Measurements from ENCODE around the gene KRTAP9-2.

KRTAP9-2 gene

DNA sequence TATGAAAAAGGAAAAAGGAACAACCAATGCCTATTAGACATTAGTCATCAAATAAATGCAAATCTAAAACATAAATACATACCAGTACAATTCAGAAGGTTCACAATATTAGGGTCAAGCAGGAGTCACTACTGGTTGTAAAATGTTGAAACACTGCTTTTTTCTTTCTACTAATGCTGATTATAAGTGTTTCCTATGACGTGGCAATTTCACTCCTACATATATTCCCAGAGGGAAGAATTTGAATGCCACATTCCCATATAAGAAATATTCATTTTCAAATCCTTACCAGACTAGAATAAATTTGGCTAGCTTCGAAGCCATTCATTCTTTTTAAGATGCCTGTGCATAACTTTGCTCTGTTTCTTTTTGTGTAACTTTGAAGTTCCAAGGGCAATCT, 2.6 kb upstream of the KRTAP9-2 start:
- TF ChIP-seq, protein P1, sequence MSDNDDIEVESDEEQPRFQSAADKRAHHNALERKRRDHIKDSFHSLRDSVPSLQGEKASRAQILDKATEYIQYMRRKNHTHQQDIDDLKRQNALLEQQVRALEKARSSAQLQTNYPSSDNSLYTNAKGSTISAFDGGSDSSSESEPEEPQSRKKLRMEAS (IDR thresholded peaks at IDR 0.05): no peak
- TF ChIP-seq EGR1 (IDR thresholded peaks at IDR 0.05) (no peak), TEAD4 (IDR thresholded peaks at IDR 0.05) (no peak), TCF12 (IDR thresholded peaks at IDR 0.05; ENCODE audit: low read depth) (no peak), ZBTB7A (IDR thresholded peaks at IDR 0.05; ENCODE audit: low read depth) (no peak), TAF1 (IDR thresholded peaks at IDR 0.05; ENCODE audit: low read depth) (no peak), CREB1 (IDR thresholded peaks at IDR 0.05; ENCODE audit: low read depth) (no peak), NFIC (IDR thresholded peaks at IDR 0.05) (no peak), EP300 (IDR thresholded peaks at IDR 0.05; ENCODE audit: borderline replicate concordance) (no peak), CEBPB (IDR thresholded peaks at IDR 0.05) (no peak), YY1 (IDR thresholded peaks at IDR 0.05; ENCODE audit: low read depth) (no peak), RAD21 (IDR thresholded peaks at IDR 0.05; ENCODE audit: low read depth) (no peak), FOXM1 (IDR thresholded peaks at IDR 0.05; ENCODE audit: borderline replicate concordance, low read depth) (no peak)
- TF ChIP-seq, protein P2, sequence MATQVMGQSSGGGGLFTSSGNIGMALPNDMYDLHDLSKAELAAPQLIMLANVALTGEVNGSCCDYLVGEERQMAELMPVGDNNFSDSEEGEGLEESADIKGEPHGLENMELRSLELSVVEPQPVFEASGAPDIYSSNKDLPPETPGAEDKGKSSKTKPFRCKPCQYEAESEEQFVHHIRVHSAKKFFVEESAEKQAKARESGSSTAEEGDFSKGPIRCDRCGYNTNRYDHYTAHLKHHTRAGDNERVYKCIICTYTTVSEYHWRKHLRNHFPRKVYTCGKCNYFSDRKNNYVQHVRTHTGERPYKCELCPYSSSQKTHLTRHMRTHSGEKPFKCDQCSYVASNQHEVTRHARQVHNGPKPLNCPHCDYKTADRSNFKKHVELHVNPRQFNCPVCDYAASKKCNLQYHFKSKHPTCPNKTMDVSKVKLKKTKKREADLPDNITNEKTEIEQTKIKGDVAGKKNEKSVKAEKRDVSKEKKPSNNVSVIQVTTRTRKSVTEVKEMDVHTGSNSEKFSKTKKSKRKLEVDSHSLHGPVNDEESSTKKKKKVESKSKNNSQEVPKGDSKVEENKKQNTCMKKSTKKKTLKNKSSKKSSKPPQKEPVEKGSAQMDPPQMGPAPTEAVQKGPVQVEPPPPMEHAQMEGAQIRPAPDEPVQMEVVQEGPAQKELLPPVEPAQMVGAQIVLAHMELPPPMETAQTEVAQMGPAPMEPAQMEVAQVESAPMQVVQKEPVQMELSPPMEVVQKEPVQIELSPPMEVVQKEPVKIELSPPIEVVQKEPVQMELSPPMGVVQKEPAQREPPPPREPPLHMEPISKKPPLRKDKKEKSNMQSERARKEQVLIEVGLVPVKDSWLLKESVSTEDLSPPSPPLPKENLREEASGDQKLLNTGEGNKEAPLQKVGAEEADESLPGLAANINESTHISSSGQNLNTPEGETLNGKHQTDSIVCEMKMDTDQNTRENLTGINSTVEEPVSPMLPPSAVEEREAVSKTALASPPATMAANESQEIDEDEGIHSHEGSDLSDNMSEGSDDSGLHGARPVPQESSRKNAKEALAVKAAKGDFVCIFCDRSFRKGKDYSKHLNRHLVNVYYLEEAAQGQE (IDR thresholded peaks at IDR 0.05; ENCODE audit: low read depth): no peak
- TF ChIP-seq, protein P3, sequence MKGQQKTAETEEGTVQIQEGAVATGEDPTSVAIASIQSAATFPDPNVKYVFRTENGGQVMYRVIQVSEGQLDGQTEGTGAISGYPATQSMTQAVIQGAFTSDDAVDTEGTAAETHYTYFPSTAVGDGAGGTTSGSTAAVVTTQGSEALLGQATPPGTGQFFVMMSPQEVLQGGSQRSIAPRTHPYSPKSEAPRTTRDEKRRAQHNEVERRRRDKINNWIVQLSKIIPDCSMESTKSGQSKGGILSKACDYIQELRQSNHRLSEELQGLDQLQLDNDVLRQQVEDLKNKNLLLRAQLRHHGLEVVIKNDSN (IDR thresholded peaks at IDR 0.05): no peak

DNA sequence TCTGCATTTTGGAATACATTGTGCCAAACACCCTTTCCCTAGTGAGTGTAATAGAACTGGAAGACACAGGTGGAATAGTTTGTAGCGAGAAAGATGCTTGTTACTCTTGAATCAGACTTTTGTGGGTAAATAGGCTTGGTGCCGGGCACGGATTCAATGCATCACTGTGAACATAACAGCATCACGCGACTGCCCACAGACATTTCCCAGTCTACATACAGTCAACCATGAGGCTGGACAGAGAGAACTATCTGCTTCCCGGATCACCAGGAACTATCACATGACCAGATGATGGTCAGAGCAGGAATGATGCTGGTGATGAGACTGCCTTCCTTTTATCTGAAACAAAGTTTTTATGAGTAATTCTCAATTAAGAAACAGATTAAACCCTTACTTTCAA, 397 bp upstream of the KRTAP9-2 start:
- TF ChIP-seq RAD21 (IDR thresholded peaks at IDR 0.05; ENCODE audit: low read depth) (no peak), YY1 (IDR thresholded peaks at IDR 0.05; ENCODE audit: low read depth) (no peak), ZBTB7A (IDR thresholded peaks at IDR 0.05; ENCODE audit: low read depth) (no peak), TEAD4 (IDR thresholded peaks at IDR 0.05) (no peak), CEBPB (IDR thresholded peaks at IDR 0.05) (no peak), TAF1 (IDR thresholded peaks at IDR 0.05; ENCODE audit: low read depth) (no peak), EGR1 (IDR thresholded peaks at IDR 0.05) (no peak), CREB1 (IDR thresholded peaks at IDR 0.05; ENCODE audit: low read depth) (no peak), TCF12 (IDR thresholded peaks at IDR 0.05; ENCODE audit: low read depth) (no peak), NFIC (IDR thresholded peaks at IDR 0.05) (no peak), FOXM1 (IDR thresholded peaks at IDR 0.05; ENCODE audit: borderline replicate concordance, low read depth) (no peak)
- TF ChIP-seq, protein P2 (IDR thresholded peaks at IDR 0.05; ENCODE audit: low read depth): no peak
- TF ChIP-seq, protein P3 (IDR thresholded peaks at IDR 0.05): no peak
- TF ChIP-seq, protein P1 (IDR thresholded peaks at IDR 0.05): no peak

DNA sequence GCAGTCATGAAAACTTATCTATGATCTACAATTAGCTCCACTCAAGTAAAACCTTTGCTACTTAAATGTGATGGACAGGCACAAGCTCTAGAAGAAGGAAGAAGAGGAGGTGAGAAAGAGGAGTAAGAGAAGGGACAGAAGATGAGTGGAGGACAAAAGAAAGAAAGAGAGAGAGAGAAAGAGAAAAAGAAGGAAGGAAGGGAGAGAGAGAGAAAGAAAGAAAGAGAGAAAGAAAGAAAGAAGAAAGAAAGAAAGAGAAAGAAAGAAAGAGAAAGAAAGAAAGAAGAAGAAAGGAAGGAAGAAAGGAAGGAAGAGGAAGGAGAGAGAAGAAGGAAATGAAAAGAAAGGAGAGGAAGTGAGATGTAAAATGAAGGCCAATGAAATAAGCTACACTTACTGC, 3.6 kb downstream of the KRTAP9-2 start:
- no peak for TF ChIP-seq TEAD4 (IDR thresholded peaks at IDR 0.05)
- TF ChIP-seq, protein P2 (IDR thresholded peaks at IDR 0.05; ENCODE audit: low read depth): no peak
- TF ChIP-seq, protein P3 (IDR thresholded peaks at IDR 0.05): no peak
- TF ChIP-seq, protein P1 (IDR thresholded peaks at IDR 0.05): no peak
- TF ChIP-seq RAD21 (IDR thresholded peaks at IDR 0.05; ENCODE audit: low read depth): no peak
- TF ChIP-seq TCF12 (IDR thresholded peaks at IDR 0.05; ENCODE audit: low read depth): no peak
- TF ChIP-seq EGR1 (IDR thresholded peaks at IDR 0.05): no peak
- no peak for TF ChIP-seq NFIC (IDR thresholded peaks at IDR 0.05)
- TF ChIP-seq ZBTB7A (IDR thresholded peaks at IDR 0.05; ENCODE audit: low read depth): no peak
- no peak for TF ChIP-seq CEBPB (IDR thresholded peaks at IDR 0.05)
- TF ChIP-seq TAF1 (IDR thresholded peaks at IDR 0.05; ENCODE audit: low read depth): no peak
- TF ChIP-seq FOXM1 (IDR thresholded peaks at IDR 0.05; ENCODE audit: borderline replicate concordance, low read depth): no peak

DNA sequence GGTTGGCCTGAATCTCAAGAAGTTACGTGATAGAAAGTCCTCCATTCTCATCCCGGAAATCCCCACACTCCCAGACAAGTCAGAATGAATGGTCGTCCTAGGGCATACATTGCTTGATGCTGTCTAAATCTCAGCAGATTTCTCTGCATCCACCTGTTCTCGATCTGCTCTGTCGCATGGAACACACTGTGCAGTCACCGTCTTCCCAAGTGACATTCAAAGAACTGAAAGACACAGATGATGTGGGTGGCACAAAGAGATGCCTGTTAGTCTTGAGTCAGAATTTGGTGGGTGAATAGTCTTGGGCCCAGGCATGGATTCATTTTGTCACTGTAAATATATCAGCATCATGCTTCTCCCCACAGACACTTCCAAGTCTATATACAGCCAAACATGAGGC, 5.3 kb downstream of the KRTAP9-2 start:
- no peak for TF ChIP-seq RAD21 (IDR thresholded peaks at IDR 0.05; ENCODE audit: low read depth)
- TF ChIP-seq TAF1 (IDR thresholded peaks at IDR 0.05; ENCODE audit: low read depth): no peak
- TF ChIP-seq, protein P2 (IDR thresholded peaks at IDR 0.05; ENCODE audit: low read depth): no peak
- TF ChIP-seq TEAD4 (IDR thresholded peaks at IDR 0.05): no peak
- TF ChIP-seq EGR1 (IDR thresholded peaks at IDR 0.05): no peak
- TF ChIP-seq EP300 (IDR thresholded peaks at IDR 0.05; ENCODE audit: borderline replicate concordance): no peak
- no peak for TF ChIP-seq CEBPB (IDR thresholded peaks at IDR 0.05)
- TF ChIP-seq ZBTB7A (IDR thresholded peaks at IDR 0.05; ENCODE audit: low read depth): no peak
- no peak for TF ChIP-seq TCF12 (IDR thresholded peaks at IDR 0.05; ENCODE audit: low read depth)
- TF ChIP-seq NFIC (IDR thresholded peaks at IDR 0.05): no peak
- TF ChIP-seq, protein P1 (IDR thresholded peaks at IDR 0.05): no peak
- TF ChIP-seq CREB1 (IDR thresholded peaks at IDR 0.05; ENCODE audit: low read depth): no peak

Data from Ishikawa (cell line).